Effector CD8-positive, alpha-beta T cell (primary cell): ENCODE data around the gene GM2A.
"Not testable (repeated sequence)": the region's sequence is repeated elsewhere in the genome, so short reads cannot be mapped to it uniquely, and the experiment has no call there.

Source experiments
- DNase-seq: peaks from one replicate; lab custom pipeline; 2025; lab: John Stamatoyannopoulos, UW

GM2A gene

GRCh38 chr5:151228986-151229385 is 24.0 kb upstream of the GM2A start:
- DNase-seq: no peak

DNA sequence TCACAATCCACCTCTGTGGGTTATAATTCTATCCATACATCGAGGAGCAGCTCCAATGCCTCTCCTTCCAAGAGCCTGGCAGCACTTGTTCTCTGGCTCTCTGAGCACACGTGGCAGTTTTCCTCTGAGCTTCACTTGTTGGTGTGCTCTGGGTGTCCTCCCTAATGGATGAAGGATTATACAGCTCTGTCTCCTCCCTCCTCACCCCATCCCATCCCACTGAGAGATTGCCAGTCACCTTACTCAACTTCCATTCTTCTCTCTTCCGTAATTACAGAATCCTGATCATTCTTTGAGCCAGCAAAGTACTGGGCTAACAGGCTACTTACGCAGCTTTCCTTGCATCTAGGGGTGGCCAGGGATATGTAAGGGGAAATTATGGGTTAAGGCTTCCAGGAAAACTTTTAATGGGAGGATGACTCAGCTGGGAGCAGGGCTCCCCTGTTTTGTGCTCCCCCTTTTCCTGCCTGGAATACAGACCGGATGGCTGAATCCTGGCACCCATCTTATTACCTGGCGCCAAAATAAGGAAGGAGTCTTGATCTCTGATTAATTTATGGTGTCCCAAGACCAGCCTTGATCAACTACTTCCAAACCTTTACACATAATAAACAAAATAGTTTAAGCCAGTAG is 22.8 kb upstream of the GM2A start:
- no peak for DNase-seq

GRCh38 chr5:151231359-151231758 is 21.6 kb upstream of the GM2A start:
- no peak for DNase-seq

DNA sequence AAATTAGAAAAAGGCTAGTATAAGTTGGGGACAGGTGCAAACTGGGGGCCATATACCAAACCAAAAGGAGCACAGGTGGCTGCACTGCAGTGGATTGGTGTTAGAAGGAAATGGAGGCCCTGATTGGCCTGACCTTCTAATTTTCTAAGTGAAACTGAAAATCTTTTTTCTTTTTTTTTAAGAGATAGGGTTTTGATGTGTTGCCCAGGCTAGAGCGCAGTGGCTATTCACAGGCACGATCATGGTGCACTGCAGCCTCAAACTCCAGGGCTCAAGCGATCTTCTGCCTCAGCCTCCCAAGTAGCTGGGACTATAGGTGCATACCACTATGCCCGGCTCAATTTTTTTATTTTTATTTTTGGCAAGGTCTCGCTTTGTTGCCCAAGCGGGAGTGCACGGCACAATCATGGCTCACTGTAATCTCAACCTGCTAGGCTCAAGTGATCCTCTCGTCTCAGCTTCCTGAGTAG is 19.3 kb upstream of the GM2A start:
- DNase-seq: no peak

DNA sequence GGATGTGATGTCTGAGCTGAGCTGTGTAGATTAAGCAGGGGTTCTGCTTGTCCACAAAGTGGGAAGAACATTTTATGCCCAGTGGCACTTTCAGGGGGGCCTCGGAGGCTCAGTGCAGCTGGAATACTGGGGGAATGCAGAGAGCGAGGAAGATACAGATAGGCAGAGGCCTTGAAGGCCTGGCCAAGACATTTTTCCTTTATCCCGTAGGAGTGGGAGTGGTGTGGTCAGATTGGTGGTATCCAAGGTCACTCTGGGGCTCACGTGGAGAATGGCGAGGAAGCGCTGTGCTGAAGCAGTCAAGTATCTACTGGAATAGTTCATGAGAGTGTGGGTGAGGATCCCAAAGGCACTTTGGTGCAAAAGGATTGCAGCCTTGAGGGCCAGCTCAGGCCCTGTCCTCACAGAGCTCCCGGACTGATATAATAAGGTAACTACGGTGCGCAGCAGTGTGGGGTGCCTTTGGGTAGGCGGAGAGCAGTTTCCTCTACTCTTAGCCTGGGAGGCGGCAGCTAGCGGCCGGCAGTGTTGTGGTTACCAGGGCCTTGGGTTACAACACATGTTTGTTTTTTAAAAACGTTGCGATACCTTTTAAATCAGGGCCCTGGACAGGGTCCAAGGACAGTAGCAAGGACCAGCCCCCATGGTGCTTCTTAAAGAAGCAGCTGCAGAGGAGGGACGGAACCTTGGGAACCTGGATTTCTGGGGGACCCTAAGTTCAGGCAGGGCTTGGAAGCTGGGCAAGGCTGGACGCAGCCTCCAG is 18.3 kb upstream of the GM2A start:
- DNase-seq: no peak

DNA sequence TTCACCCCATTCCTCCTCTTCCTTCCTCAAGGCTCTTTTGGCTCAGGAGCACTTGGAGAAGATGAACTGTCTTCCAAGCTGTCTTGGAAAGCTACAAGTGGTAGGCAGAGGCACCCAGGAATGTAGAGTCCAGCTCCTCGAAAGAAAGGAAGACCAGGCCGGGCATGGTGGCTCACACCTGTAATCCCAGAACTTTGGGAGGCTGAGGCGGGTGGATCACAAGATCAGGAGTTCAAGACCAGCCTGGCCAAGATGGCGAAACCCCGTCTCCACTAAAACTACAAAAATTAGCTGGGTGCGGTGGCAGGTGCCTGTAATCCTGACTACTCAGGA is 17.8 kb upstream of the GM2A start:
- DNase-seq: not testable (repeated sequence)

DNA sequence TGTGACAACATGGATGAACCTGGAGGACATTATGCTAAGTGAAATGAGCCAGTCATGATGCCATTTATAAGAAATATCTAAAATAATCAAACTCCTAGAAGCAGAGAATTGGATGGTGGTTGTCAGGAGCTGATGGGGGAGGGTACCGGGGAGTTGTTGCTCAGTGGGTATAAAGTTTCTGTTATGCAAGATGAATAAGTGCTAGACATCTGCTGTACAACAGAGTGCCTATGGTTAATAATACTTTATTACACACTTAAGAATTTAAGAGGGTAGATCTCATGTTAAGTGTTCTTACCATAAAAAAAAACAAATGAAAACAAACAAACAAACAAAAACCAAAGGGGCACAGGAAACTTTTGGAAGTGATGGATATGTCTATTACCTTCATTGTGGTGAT is 16.1 kb upstream of the GM2A start:
- no peak for DNase-seq

DNA sequence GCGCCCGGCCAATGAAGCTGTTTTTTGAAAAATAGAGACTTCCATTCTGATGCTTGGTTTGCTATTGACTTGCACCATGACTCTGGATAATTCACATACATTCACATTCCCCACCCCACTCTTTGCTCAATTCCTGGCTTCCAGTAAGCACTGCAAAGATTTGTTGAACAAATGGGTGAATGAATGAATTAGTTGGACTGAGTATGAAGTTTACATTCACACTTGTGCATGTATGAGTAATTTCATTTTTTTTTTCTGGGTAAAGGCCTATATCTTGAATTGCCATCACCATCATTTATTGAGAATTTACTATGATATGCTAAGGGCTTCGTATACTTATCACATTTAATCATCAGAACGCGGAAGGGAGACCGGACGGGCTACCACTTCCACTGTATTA is 15.3 kb upstream of the GM2A start:
- DNase-seq: no peak

GRCh38 chr5:151238303-151238741 is 14.7 kb upstream of the GM2A start:
- no peak for DNase-seq

GRCh38 chr5:151239237-151239861 is 13.6 kb upstream of the GM2A start:
- DNase-seq: peak; percentile 49

DNA sequence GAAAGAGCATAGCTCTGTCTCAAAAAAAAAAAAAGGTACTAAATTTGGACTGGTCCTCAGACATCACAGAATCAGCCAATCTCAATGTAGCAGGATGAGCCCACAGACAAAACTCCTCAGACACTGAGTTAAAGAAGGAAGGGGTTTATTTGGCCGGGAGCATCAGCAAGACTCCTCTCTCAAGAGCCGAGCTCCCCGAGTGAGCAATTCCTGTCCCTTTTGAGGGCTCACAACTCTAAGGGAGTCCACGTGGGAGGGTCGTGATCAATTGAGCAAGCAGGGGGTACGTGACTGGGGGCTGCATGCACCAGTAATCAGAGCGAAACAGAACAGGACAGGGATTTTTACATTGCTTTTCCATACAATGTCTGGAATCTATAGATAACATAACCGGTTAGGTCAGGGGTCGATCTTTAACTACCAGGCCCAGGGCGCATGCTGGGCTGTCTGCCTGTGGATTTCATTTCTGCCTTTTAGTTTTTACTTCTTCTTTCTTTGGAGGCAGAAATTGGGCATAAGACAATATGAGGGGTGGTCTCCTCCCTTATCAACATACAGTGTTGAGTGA is 12.6 kb upstream of the GM2A start:
- not testable (repeated sequence) for DNase-seq

GRCh38 chr5:151240924-151241635 is 11.9 kb upstream of the GM2A start:
- no peak for DNase-seq

DNA sequence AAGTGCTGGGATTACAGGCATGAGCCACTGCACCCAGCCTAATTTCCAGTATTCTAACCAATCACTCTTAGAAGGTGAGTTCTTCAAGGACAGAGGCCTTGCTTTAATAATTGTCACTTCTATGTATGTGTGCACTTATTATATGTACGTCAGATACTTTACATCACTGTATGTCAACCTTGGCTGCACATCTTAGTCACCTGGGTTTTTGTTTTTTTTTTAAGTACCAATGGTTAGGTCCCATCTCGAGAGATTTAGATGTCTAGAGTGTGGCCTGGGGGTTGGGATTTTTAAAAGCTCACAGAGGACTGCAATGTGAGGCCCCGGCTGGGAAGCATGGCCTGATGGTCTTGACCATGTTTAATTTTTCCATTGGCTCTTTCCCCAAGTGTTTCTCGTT is 9.9 kb upstream of the GM2A start:
- no peak for DNase-seq

GRCh38 chr5:151243564-151243963 is 9.4 kb upstream of the GM2A start:
- DNase-seq: no peak

GRCh38 chr5:151244206-151244605 is 8.8 kb upstream of the GM2A start:
- DNase-seq: no peak

DNA sequence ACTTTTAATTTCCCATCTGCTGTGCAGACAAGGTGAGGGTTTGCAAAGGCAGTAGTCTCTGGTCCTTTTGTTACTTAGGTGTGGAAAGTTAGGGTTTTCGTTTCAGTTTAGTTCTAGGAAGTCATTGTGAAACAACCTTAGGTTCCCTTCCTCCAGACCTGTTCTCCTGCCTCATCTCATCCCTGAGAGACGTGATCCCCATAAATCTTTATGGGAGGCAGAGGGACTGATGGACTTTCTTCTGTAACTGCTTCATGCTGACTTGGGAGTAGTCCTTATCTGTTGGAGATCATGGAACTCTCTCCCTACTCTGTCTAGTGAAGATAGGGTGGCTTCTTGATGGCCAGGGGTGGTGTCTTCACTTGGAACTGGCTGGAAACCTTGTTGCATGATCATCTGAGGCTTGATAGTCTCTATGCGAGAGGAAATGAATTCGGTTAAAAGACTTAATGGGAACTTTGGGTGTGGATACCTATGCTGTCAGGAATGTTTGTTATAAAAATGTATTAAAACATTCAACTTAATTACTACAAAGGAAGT is 7.2 kb upstream of the GM2A start:
- DNase-seq: no peak

GRCh38 chr5:151248651-151249050 is 4.3 kb upstream of the GM2A start:
- DNase-seq: no peak

- DNase-seq: no peak
Measured at GRCh38 chr5:151249281-151249680, 3.7 kb upstream of the GM2A start.

GRCh38 chr5:151250346-151251000 is 2.5 kb upstream of the GM2A start:
- DNase-seq: no peak

GRCh38 chr5:151251001-151251551 is 1.9 kb upstream of the GM2A start:
- no peak for DNase-seq

DNA sequence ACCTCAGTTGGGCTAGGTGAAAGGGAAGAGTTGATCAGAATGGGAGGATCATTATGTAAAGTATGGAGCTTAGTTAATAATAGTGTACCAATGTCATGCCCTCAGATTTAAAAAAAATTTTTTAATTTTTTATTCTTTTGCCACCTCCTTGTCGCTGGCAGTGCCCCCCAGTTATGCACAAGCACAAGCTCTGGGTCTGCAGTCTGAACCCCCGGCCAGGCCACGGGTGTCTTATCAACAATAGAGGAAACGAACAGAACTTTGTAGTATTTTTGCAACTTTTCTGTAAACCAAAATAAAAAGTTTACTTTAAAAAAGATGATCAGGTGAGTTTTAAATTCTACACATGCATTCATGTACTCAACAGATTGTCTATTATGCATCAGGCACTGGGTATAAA is 1.4 kb upstream of the GM2A start:
- DNase-seq: no peak
